GM19468 (cell line): Measurements from ENCODE around the gene ABCC1.

ENCODE experiments used
- ATAC-seq: cut with Tn5 transposase; IDR thresholded peaks from one replicate; pipeline ENCODE4 v1.9.1; 2021; ENCODE audit warnings: mild to moderate bottlenecking, moderate library complexity, moderate number of reproducible peaks; ENCODE audit not compliant: unreplicated experiment; ENCODE audit errors: extremely low read depth

The ABCC1 gene

DNA sequence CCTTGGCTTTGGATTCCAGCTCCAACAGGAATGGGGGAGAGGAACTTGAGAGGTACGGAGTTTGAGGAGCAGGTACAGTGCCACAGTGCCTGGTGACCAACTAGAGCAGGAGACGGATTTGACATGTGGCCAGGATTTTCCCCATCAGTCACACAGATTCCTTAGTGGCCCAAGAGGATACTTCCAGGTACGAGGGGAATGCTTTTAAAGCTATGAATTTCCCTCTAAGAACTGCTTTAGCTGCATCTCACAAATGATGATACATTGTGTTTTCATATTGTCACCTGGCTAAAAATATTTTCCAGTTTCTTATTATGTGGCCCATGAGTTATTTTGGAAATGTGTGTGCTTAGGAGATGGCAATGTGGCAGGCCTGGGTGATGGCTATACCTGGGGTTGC, 175.6 kb downstream of the ABCC1 start:
- ATAC-seq = no peak

DNA sequence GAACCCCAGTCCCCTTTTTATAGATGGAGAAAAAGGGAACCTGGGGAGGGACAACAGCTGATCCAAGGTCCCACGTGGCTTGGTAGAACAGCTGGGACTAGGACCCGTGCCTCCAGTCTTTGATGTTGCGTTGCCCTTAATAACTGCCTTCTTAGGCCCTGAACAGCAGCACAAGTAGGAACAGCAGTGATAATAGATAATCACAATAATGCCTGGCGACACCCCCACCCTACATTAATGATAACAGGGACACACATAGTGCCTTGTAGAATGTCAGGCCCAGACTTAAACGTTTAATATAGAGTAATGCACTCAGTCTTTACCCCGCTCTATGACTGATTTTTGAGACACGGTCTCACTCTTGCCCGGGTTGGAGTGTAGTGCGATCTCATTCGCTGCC, 177.5 kb downstream of the ABCC1 start:
- no peak for ATAC-seq

DNA sequence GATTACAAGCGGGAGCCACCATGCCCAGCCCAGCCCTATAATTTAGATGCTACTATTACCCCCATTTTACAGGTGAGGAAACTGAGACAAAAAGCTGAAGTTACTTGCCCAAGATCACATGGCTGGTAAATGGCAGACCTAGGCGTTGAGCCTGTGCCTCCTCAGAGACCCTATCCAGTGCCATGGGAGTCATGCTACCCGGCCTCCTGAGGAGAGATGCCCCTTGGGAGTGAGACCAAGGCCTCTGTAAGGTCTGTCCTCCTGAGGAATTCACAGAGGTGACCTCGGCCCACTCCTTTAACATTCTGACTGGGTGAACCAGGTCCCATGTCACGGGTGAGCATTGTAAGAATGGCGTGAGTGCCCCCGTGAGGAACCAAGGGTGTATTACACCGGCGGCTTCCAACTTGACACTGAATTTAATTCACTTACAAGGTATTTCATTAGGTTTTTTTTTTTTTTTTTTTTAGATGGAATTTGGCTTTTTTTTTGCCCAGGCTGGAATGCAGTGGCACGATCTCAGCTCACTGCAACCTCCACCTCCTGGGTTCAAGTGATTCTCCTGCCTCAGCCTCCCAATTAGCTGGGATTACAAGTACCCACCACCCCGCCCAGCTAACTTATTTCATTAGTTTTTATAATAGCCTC, 178.2 kb downstream of the ABCC1 start:
- ATAC-seq = no peak

DNA sequence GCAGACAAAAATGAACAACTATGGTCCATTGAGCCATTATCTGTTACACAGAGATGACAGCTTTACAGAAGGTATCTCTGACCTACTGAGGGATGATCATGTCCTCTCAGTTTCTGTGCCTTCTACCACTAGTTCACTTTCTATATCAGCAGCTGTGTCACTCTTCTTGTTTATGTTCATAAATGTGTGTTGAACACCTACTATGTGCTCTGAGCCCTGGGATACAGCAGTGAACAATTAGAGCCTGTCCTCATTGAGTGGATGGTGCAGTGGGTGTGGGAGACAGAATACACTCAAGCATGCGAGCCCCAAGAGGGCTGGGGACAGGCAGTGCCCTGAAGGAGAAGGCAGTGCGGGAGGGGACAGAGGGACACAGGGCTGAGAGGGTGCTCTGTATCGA, 181.8 kb downstream of the ABCC1 start:
- no peak for ATAC-seq

DNA sequence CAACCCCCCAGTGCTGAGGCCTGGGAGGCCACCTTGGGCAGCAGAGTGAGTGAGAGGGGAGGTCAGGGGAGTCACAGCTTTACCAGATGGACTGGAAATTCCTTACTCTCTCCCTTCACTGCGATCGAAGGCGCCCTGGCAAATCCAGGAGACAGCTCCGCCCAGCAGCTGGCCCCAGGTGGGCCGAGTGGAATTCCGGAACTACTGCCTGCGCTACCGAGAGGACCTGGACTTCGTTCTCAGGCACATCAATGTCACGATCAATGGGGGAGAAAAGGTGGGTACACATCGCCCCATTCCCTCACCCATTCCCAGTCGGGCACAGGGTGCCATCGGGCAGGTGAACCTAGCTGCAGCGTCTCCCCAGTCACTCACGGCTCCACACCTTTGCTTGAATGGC, 182.2 kb downstream of the ABCC1 start:
- ATAC-seq = no peak

DNA sequence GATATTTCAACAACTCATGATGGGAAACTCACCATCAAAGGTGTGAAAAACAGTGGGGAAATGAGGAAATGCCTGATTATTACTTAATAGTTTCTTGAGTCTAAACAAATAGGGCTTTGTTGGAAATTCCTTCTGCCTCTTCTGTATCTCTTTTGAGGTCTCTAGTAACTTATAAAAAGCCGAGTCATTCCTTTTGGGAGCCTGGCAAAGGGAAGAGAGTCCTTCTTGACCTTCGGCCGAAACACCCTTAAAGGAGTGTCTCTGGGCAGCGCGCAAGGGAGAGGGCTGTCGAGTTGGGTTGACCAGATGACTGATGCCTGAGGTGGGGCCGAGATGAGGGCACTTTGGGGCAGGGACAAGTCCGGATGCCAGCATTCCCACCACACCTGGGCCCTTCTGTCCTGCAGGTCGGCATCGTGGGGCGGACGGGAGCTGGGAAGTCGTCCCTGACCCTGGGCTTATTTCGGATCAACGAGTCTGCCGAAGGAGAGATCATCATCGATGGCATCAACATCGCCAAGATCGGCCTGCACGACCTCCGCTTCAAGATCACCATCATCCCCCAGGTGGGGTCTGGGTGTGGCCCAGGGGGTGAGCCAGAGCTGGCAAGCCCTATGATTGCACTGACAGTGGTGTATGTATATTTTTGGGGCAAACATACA, 184.7 kb downstream of the ABCC1 start:
- no peak for ATAC-seq

DNA sequence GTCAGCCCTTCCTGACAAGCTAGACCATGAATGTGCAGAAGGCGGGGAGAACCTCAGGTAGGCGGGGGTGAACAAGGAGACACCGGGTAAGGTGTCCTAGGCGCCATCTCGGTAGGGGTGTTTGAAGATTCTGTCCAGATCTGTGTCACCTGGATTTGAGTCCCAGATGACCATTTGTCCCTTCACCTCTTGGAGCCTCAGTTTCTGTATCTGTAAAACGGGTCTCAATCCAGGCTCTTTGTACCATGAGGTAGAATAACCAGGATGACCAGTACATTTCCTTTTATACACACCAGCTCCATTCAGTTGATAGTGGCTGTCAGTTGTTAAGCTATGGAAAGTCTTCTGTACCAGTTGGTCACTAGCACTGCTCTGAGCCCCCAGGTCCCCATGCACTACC, 187.2 kb downstream of the ABCC1 start:
- ATAC-seq = no peak

DNA sequence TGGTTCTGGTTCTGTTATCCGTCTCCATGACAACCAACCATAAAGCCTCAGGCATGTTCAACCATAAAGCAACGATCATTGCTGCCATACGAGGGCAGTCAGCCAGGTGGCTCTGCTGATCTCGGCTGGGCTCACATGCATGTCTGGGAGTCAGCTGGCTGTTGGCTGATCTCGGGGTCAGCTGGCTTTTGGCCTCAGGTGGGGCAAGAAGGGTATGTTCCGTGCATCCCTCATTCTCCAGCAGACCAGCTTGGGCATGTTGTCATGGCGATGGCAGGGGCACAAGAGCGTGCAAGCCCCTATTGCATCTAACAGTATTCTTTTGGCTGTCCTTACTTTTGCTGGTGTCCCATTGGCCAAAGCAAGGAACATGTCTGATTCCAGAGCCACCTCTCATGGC, 187.7 kb downstream of the ABCC1 start:
- ATAC-seq = no peak

DNA sequence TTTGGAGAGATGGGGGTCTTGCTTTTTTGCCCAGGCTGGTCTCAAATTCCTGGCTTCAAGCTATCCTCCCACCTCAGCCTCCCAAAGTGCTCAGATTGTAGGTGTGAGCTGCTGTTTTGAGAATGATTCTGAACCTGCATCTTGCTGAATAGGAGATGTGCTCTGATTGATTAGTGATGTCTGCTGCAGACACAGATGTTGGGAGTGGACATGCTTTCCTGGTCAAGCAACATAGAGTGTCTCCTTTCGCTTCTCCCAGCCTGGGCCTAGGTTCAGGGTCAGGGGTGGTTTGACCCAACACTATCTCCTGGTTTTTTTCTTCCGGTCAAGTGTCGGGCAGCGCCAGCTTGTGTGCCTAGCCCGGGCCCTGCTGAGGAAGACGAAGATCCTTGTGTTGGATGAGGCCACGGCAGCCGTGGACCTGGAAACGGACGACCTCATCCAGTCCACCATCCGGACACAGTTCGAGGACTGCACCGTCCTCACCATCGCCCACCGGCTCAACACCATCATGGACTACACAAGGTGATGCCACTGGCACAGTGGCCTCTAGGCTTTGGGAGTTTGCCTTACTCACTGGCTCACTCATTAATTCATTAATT, 188.7 kb downstream of the ABCC1 start:
- ATAC-seq = no peak

DNA sequence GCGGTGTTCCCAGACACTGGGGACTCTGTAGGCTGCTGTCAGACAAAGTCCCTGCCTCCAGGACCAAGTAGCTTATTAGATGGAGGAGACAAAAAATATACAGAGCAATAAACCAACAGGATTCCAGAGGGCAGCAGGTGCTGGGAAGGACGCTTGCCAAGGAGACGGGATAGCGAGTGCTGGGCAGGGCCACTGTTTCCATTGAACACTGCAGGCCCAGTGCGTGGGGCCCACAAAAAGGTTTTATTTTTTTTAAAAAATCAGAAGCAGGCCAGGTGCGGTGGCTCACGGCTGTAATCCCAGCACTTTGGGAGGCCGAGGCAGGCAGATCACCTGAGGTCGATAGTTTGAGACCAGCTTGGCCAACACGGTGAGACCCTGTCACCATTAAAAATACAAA, 189.6 kb downstream of the ABCC1 start:
- no peak for ATAC-seq

DNA sequence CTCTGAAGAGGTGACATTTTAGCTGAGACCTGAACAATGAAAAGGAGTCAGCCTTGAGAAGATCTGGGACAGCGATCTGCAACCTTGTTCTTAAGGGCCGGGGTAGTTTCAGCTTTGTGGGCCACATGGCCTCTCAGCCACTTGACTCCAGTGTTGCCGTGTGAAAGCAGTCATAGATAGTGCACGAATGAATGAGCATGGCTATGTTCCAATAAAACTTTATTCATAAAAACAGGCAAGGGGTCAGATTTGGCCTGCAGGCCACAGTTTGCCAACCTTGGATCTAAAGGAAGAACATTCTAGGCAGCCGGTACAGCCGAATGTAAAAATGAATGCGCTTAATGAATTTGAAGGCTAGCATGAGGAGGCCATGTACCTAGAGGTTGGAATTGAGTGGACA, 190.4 kb downstream of the ABCC1 start:
- ATAC-seq = no peak

DNA sequence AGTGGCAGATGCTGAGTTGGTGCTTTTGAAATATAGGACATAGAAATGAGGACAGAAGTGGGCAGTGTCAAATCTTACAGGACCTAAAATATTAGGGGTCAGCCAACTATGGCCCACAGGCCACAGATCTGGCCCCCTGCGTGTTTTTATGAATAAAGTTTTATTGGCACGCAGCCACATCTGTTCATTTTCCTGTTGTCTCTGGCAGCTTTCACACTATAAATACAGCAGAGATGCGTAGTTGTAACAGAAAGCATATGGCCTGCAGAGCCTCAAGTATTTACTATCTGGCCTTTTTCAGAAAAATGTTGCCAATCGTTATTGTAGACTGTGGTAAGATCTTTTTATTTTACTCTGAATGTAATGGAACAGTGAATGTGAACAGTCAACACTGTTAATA, 191.1 kb downstream of the ABCC1 start:
- ATAC-seq = no peak

DNA sequence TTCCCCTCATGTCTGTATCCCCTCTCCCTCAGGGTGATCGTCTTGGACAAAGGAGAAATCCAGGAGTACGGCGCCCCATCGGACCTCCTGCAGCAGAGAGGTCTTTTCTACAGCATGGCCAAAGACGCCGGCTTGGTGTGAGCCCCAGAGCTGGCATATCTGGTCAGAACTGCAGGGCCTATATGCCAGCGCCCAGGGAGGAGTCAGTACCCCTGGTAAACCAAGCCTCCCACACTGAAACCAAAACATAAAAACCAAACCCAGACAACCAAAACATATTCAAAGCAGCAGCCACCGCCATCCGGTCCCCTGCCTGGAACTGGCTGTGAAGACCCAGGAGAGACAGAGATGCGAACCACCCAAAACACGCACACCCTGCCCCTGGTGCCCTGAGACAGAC, 191.7 kb downstream of the ABCC1 start:
- no peak for ATAC-seq

DNA sequence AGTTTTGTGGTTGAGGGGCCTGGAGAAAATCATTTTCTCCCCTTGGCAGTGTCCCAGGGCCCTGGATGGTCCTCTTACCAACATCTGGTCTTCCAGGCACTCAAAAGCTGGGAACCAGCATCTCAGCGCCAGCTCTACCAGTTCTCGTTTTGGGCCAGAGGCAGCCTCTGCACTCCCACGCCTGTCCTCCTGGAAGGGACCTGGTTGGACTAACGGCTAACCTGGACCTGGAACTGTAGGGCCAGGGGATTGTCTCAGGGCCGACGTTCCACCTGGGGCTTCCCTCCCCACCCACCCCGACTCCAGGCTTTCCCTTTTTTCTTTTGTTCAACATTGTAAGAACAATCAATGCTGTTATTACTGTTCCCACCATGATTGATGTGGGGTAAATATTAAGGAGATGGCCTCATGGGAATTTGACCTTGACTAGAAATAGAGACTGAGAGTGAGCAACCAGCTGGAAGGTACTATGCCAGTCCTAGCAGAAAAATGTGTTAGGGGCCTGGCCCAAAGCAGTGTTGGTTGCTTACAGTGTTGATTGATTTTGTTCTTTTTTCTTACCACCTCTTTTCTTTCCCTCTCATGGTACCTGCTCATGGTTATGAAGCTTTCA, 192.5 kb downstream of the ABCC1 start:
- no peak for ATAC-seq

DNA sequence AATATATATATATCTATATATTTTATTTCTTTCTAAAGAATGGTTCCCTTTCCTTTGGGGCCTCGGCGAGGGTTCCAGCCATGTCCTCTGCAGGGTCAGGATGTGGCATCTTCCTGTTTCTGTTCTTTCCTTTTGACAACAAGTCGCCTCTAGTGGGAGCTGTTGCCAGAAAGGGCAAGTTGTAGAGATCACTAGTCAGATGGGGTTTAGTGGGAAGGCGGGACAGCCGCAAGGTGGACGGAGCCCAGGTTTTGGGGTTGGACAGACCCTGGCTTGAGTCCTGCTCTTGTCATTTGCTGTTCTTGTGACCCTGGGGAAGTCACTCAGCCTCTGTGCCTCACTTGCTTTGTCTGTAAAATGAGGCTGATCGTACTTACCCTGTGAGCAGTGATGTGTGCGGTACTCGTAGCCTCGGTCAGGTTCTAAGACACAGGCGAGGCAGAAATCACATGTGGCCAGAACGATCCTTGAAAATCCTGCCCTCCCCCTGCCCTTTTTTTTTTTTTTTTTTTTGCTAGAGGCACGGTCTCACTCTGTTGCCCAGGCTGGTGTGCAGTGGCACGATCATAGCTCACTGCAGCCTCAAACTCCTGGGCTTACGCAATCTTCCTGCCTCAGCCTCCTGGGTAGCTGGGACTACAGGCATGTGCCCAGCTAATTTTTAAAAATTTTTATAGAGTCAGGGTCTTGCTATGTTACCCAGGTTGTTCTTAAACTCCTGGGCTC, 193.8 kb downstream of the ABCC1 start:
- ATAC-seq = no peak

DNA sequence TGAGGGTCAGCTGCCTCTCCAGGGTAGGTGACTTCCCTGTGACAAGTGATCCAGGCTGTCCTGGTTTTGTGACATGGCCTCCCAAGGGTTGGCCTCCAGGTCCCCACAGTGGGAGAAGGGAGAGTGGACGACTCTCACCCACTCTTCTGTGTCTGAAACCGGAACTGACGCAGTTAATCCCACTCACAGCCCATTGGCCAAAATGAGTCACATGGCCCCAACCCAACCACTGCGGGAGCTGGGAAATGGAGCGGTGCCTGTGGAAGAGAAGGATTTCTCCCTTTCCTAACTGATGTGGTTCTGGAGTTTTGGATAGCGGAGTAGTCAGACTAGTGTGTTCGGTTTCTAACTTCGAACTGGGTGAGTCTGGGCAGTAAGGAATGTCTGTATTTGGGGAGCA, 194.5 kb downstream of the ABCC1 start:
- ATAC-seq = no peak

DNA sequence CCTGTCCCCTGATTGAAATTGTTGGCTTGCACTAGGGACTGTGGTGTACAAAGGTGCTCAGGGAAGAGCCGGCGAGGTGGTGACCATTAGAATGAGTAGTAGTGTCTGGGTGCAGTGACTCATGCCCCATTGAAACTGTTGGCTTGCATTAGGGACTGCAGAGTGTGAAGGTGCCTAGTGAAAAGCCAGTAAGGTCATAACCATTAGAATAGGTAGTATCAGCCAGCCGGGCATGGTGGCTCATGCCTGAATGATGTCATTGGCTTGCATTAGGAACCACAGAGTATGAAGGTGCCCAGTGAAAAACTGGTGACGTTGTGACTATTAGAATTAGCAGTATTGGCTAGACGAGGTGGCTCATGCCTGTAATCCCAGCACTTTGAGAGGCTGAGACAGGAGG, 195.0 kb downstream of the ABCC1 start:
- no peak for ATAC-seq

DNA sequence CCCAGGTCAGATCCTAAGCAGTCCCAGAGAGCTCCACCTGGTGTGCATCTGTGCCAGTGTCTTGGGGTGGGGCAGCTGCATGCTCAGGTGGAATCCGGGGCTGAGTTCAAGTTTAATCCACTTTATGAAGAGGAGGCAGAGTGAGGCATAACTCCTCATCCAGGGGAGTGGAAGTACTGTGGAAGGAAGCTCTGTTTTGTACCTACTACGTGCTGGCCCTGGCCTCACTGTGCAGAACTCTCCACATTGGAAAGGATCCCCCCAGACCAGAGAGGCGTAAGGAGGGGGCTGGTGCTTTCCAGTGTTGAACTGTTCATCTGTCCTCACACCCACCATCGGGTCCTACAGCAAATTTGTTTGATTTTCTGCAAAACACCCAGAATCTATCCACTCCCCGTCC, 195.9 kb downstream of the ABCC1 start:
- ATAC-seq = no peak

DNA sequence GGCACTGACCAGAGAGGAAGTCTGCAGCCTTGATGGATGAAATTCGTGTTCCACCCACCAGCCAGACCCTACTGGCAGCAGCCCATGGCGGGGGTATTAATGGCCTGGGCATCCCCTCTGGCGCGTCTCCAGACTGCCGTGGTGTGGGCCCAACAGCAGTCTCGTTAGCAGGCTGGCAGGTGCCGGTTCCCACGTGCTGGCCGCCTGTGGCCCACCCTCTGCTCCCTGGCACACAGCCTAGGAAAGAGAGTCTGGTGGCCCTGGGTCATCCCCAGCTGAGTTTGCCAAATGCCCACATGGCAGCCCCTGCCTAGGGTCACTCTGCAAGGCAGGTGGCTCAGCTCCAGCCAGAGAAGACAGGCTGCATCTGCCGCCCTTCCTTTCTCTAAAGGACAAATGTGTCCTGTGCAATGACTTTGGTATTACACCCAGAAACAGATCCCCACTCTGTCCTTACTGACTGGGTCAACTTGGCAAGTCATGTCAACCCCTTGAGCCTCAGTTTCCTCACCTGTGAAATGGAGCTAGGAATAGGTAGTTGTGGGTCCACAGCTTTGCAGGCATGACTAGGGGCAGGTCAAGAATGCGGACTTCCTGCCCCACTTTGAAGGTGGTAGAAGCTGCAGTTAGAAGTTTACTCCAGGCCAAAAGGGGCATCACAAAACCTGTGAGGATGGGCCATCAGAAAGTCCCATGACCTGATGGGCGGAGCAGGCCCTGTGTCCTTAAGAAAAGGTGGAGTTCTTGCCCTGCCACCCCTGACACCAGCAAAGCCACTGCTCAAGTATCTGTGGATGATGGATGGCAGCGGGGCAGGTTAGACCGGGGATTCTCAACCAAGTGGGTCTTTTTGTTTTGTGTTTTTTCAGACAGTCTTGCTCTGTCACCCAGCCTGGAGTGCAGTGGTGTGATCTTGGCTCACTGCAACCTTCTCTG, 197.2 kb downstream of the ABCC1 start:
- ATAC-seq = no peak
